Measurements from ENCODE around the gene NOL11.
"Not testable (repeated sequence)": the region's sequence is repeated elsewhere in the genome, so short reads cannot be mapped to it uniquely, and the experiment has no call there.

GRCh38 chr17:67727152-67728039 lies 9.7 kb downstream of the NOL11 start:
- TF ChIP-seq CTCF, USF2, REST (IDR thresholded peaks at IDR 0.05): not testable (repeated sequence)
